Activated T-helper 1 cell treated with anti-CD3 and anti-CD28 coated beads, Interleukin-12 subunit alpha, Interleukin-12 subunit beta, Interleukin-2, Interleukin-4 antibody, amounts not matched to agents 30 ng/mL and 10 ng/mL and 1 ng/mL, durations not matched to agents 14 hours and 24 hours and 36 hours (primary cell): Measurements from ENCODE around the gene SLC13A1. TPM values are rescaled to one million over a fixed set of nuclear protein-coding genes. Genes with fewer than 3 reads are reported as not detected.
A peak's percentile ranks its signal among the peaks of the same experiment; 100 is the strongest.

Experiments
- DNase-seq: peaks from one replicate; pipeline ENCODE4 v3.0.0; 2021; ENCODE audit warnings: low spot score
- H3K27ac Mint-ChIP-seq: one replicate; pipeline ENCODE4 v1.8.0; 2021; ENCODE audit warnings: mild to moderate bottlenecking, mixed read lengths
- H3K27me3 Mint-ChIP-seq: one replicate; pipeline ENCODE4 v1.8.0; 2022; ENCODE audit warnings: mild to moderate bottlenecking, moderate library complexity, mixed read lengths; ENCODE audit not compliant: insufficient read depth
- H3K36me3 Mint-ChIP-seq: one replicate; pipeline ENCODE4 v1.8.0; 2021; ENCODE audit warnings: low read depth, mixed read lengths
- H3K4me1 Mint-ChIP-seq: one replicate; pipeline ENCODE4 v1.8.0; 2021; ENCODE audit warnings: low read depth, mixed read lengths
- H3K4me3 Mint-ChIP-seq: one replicate; pipeline ENCODE4 v1.8.0; 2021; ENCODE audit warnings: mild to moderate bottlenecking, moderate library complexity, mixed read lengths
- H3K9me3 Mint-ChIP-seq: one replicate; pipeline ENCODE4 v1.8.0; 2021; ENCODE audit warnings: mixed read lengths
- intact Hi-C: fragments of 100-400 bp; cut with micrococcal nuclease; formaldehyde crosslinking; loops from one replicate; pipeline ENCODE4 v1.15.1; 2024
- total RNA-seq: library from RNA; stranded (reverse); gene quantifications from 2 replicates; pipeline ENCODE4 v1.2.3, GENCODE V29; 2022

Gene SLC13A1
- total RNA-seq, 1 donor from 2014 or later: 0.05 TPM

GRCh38 chr7:123184271-123184670, 15.5 kb downstream of the SLC13A1 start:
- no peaks in the 10 kb centered on the region for H3K36me3 Mint-ChIP-seq
- H3K27ac Mint-ChIP-seq: no peak overlapping the region
- no peak overlapping the region for H3K4me3 Mint-ChIP-seq
- intact Hi-C loops: no loop called here
- no peaks in the 10 kb centered on the region for H3K27me3 Mint-ChIP-seq
- no peak for DNase-seq
- no peaks in the 10 kb centered on the region for H3K4me1 Mint-ChIP-seq
- peaks cover 6% of the 10 kb centered on the region for H3K9me3 Mint-ChIP-seq

DNA sequence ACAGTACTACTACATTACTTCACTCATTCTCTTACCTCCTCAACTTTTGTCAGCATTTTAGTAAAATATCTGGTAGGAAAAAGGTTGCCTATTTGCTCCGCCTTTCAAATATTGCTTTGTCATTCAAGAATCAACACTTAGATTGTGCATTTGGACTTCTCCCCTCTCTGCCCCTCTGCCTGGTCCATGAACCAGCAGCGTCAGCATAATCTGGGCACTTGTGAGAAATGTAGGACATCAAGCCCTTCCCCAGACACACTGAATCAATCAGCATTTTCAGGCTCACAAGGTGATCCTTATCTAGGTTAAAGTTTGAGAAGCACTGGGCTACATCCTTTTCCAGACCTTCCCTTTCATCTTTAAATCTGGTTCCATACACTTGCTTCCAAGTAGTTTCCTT, 16.3 kb downstream of the SLC13A1 start:
- no peaks in the 10 kb centered on the region for H3K4me1 Mint-ChIP-seq
- H3K9me3 Mint-ChIP-seq: peaks cover 6% of the 10 kb centered on the region
- no peak overlapping the region for H3K4me3 Mint-ChIP-seq
- intact Hi-C loops: no loop called here
- no peak for DNase-seq
- H3K27ac Mint-ChIP-seq: no peak overlapping the region
- no peaks in the 10 kb centered on the region for H3K27me3 Mint-ChIP-seq
- no peaks in the 10 kb centered on the region for H3K36me3 Mint-ChIP-seq

- intact Hi-C loops: no loop called here
- Mint-ChIP-seq H3K36me3 (no peaks in the 10 kb centered on the region), H3K9me3 (no peaks in the 10 kb centered on the region), H3K4me1 (no peaks in the 10 kb centered on the region), H3K27ac (no peak overlapping the region), H3K27me3 (no peaks in the 10 kb centered on the region), H3K4me3 (no peak overlapping the region)
- no peak for DNase-seq
Measured at GRCh38 chr7:123177442-123177841, 22.3 kb downstream of the SLC13A1 start.

GRCh38 chr7:123170333-123171246, 29.2 kb downstream of the SLC13A1 start:
- no peak for DNase-seq
- Mint-ChIP-seq H3K4me1 (no peaks in the 10 kb centered on the region), H3K27me3 (no peaks in the 10 kb centered on the region), H3K9me3 (no peaks in the 10 kb centered on the region), H3K36me3 (no peaks in the 10 kb centered on the region), H3K4me3 (no peak overlapping the region), H3K27ac (no peak overlapping the region)
- intact Hi-C loops: no loop called here

DNA sequence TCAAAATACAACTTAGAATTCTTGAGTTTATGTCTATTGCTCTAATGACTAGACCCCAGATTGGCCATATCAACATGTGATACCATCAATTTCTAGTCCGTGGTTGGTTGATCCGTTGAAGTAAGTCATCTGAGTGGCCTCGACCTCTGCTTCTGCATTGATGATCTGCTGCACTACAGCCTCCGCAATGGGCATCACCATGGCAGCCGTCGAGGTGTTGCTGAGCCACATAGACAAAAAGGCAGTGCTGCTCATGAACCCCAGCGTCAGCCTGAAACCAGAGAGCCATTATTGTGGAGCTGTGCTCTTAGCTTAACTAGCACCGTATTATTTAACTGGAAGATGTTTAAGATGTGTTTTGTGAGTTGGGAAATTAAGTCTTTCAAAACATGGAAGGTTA, 30.7 kb downstream of the SLC13A1 start:
- no peak for DNase-seq
- intact Hi-C loops: no loop called here
- H3K27me3 Mint-ChIP-seq: no peaks in the 10 kb centered on the region
- H3K4me1 Mint-ChIP-seq: no peaks in the 10 kb centered on the region
- H3K4me3 Mint-ChIP-seq: no peak overlapping the region
- H3K9me3 Mint-ChIP-seq: no peaks in the 10 kb centered on the region
- no peaks in the 10 kb centered on the region for H3K36me3 Mint-ChIP-seq
- no peak overlapping the region for H3K27ac Mint-ChIP-seq

DNA sequence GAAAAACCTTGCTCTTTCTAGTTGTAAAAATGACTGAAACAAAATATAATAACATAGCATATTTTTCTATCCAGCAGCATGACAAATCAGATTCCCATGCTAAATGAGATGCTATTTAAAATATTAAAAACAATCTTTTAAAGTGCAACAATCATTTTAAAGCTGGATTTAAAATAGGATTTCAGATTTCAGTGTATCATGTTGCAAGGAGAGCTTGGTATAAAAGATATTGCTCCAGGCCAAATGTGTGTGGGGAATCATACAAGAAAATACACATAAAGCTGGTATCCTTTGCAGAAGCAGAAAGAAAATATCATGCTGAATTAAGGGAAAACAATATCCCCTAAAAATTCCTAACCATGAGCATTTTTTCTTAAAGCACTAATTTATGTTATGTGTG, 42.2 kb downstream of the SLC13A1 start:
- no peak overlapping the region for H3K4me3 Mint-ChIP-seq
- intact Hi-C loops: loop anchor here (5.0 to 10.0 kb wide), 2 partner anchors 207 to 940 kb away; no protein-coding TSS in a partner anchor
- DNase-seq: no peak
- no peak overlapping the region for H3K27ac Mint-ChIP-seq
- no peaks in the 10 kb centered on the region for H3K27me3 Mint-ChIP-seq
- no peaks in the 10 kb centered on the region for H3K36me3 Mint-ChIP-seq
- H3K4me1 Mint-ChIP-seq: no peaks in the 10 kb centered on the region
- no peaks in the 10 kb centered on the region for H3K9me3 Mint-ChIP-seq

DNA sequence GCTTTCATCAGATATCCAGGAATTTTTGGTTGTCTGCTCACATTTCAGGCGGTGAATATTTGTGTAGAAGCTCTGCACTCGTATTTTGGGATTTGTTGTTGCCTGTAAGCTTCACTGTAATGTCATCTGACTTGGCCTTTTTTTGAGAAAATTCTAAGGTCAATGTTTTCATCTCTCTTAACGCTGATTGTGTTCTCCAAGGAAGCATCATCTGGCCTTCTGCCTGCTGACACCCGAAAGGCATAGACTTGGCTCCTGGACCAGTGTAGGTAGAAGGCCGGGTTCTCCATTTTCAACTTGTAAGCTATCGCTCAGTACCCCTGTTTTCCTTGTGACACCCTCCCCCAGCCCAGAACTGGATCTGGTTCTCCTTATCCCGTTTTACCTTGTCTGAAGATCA, 44.2 kb downstream of the SLC13A1 start:
- DNase-seq: no peak
- Mint-ChIP-seq H3K27ac (no peak overlapping the region), H3K27me3 (no peaks in the 10 kb centered on the region), H3K4me1 (no peaks in the 10 kb centered on the region), H3K4me3 (no peak overlapping the region), H3K36me3 (no peaks in the 10 kb centered on the region), H3K9me3 (no peaks in the 10 kb centered on the region)
- intact Hi-C loops: loop anchor here (5.0 to 10.0 kb wide), 2 partner anchors 209 to 938 kb away; no protein-coding TSS in a partner anchor

GRCh38 chr7:123154231-123154860, 45.4 kb downstream of the SLC13A1 start:
- Mint-ChIP-seq H3K9me3 (no peaks in the 10 kb centered on the region), H3K36me3 (no peaks in the 10 kb centered on the region), H3K27ac (no peak overlapping the region), H3K4me1 (no peaks in the 10 kb centered on the region), H3K27me3 (no peaks in the 10 kb centered on the region), H3K4me3 (no peak overlapping the region)
- intact Hi-C loops: loop anchor here (10.0 kb wide), 1 partner anchor 210 kb away; no protein-coding TSS in a partner anchor
- DNase-seq: peak; percentile 12

DNA sequence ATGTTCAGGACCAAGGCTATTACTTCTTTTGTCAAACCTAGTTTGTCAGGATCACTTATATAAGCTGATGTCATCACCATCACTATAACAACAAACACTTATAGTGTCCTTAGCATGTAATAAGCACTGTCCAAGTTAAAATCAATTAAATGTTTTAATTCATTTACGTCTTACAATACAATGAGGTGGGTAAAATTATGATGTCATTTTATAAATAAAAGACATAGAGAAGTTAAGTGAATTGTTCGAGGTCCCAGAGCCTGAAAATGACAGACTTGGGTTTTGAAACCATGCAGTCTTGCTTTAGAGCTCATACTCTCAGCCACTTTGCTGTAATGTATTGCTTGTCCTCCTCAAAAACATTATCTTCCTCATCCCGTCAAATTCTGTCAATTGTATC, 48.3 kb downstream of the SLC13A1 start:
- H3K4me3 Mint-ChIP-seq: no peak overlapping the region
- no peaks in the 10 kb centered on the region for H3K27me3 Mint-ChIP-seq
- intact Hi-C loops: loop anchor here (10.0 kb wide), 1 partner anchor 213 kb away; no protein-coding TSS in a partner anchor
- no peak for DNase-seq
- H3K27ac Mint-ChIP-seq: no peak overlapping the region
- H3K4me1 Mint-ChIP-seq: no peaks in the 10 kb centered on the region
- no peaks in the 10 kb centered on the region for H3K36me3 Mint-ChIP-seq
- no peaks in the 10 kb centered on the region for H3K9me3 Mint-ChIP-seq

DNA sequence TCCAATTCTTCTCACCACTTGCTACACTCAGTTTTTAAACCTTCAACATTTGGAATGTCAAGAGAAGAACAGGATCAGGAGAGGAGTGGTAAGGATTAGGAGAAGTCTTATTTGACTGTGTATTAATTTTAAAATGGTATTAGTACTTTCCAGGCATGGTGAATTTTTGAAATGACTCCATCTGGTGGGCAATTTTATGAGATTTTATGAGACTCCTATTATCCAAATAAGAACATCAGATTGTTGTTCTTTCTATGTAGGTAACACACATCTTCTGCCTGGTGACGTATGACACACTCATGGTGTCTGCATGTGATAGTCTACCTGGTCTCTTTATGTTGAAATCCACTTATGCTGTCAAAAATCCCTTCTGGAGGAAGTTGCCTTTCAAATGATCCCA, 51.0 kb downstream of the SLC13A1 start:
- no peaks in the 10 kb centered on the region for H3K9me3 Mint-ChIP-seq
- no peak overlapping the region for H3K4me3 Mint-ChIP-seq
- no peaks in the 10 kb centered on the region for H3K4me1 Mint-ChIP-seq
- no peaks in the 10 kb centered on the region for H3K36me3 Mint-ChIP-seq
- H3K27me3 Mint-ChIP-seq: no peaks in the 10 kb centered on the region
- DNase-seq: no peak
- intact Hi-C loops: no loop called here
- H3K27ac Mint-ChIP-seq: no peak overlapping the region

DNA sequence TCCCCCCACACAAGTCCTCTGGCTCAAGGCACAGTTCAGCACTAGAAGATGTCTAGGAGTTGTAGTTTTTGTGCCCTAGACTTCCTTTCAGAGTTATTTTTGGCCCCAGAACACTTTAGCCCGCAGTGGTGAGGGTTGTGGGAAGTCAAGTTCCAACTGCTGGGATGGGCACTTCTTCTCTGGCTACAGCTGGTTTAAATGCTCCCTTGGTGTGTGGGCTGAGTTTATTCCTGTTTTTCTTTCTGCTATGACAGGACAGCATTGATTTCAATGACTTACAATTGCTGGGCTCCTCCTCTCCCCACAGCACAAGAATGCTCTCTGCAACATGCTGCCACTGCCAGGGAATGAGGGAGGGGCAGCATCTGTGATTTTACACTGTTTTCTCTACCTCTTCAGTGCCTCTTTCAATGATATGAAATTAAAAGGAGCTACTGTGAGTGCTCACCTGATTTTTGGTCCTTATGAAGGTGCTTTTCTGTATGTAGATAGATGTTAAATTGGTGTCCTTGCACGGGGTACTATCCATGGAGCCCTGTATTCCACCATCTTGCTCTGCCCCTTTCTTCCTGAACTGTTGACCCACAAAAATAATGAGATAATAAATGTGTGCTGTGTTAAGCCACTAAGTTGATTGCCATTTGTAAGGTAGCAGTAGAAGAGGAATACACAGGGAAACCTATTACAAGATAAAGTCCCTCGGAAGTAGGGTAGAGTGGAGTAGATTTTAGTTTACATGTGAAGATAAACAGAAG, 56.3 kb downstream of the SLC13A1 start:
- Mint-ChIP-seq H3K4me1 (no peaks in the 10 kb centered on the region), H3K36me3 (no peaks in the 10 kb centered on the region), H3K27me3 (no peaks in the 10 kb centered on the region), H3K9me3 (no peaks in the 10 kb centered on the region), H3K4me3 (no peak overlapping the region), H3K27ac (no peak overlapping the region)
- DNase-seq: no peak
- intact Hi-C loops: no loop called here

DNA sequence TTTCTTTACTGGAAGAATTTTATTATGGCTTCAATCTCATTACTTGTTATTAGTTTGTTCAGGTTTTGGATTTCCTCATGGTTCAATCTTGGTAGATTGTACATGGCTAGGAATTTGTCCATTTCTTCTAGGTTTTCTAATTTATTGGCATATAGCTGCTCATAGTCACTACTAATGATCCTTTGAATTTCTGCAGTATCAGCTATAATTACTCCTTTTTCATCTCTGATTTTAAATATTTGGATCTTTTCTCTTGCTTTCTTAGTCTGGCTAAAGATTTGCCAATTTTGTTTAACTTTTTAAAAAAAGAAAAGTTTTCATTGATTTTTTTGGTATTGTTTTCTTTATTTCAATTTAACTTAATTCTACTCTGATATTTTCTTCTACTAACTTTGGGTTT, 59.2 kb downstream of the SLC13A1 start:
- H3K9me3 Mint-ChIP-seq: no peaks in the 10 kb centered on the region
- H3K27ac Mint-ChIP-seq: no peak overlapping the region
- intact Hi-C loops: no loop called here
- H3K36me3 Mint-ChIP-seq: no peaks in the 10 kb centered on the region
- H3K27me3 Mint-ChIP-seq: no peaks in the 10 kb centered on the region
- DNase-seq: no peak
- H3K4me3 Mint-ChIP-seq: no peak overlapping the region
- no peaks in the 10 kb centered on the region for H3K4me1 Mint-ChIP-seq

DNA sequence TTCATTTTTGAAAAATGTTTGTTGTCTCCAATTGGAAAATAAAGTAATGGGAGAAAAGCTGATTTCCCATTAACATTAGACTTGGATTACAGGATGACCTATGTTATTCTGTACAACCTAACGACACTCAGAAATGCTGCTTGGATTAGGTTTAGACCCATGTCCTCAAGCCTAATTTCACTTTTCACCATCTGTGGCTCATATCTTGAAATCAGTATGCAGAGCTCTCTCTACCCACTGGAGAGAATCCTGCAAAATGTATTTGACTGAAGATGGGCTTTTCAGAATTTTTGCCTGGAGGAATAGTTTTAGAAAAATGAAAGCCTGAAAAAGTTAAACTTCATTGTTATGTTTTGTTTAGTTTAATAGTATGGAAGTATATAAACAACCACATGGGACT, 63.8 kb downstream of the SLC13A1 start:
- no peak for DNase-seq
- H3K4me3 Mint-ChIP-seq: no peak overlapping the region
- no peak overlapping the region for H3K27ac Mint-ChIP-seq
- no peaks in the 10 kb centered on the region for H3K27me3 Mint-ChIP-seq
- intact Hi-C loops: no loop called here
- H3K36me3 Mint-ChIP-seq: no peaks in the 10 kb centered on the region
- peaks cover 3% of the 10 kb centered on the region for H3K9me3 Mint-ChIP-seq
- H3K4me1 Mint-ChIP-seq: no peaks in the 10 kb centered on the region
